Activated CD8-positive, alpha-beta memory T cell treated with anti-CD3 and anti-CD28 coated beads for 24 hours (primary cell): ENCODE data around the gene ACKR4.
"Not testable (repeated sequence)": the region's sequence is repeated elsewhere in the genome, so short reads cannot be mapped to it uniquely, and the experiment has no call there.

Source experiments
- DNase-seq: peaks from one replicate; pipeline ENCODE4 v3.0.0-alpha.2; 2020

ACKR4 gene

DNA sequence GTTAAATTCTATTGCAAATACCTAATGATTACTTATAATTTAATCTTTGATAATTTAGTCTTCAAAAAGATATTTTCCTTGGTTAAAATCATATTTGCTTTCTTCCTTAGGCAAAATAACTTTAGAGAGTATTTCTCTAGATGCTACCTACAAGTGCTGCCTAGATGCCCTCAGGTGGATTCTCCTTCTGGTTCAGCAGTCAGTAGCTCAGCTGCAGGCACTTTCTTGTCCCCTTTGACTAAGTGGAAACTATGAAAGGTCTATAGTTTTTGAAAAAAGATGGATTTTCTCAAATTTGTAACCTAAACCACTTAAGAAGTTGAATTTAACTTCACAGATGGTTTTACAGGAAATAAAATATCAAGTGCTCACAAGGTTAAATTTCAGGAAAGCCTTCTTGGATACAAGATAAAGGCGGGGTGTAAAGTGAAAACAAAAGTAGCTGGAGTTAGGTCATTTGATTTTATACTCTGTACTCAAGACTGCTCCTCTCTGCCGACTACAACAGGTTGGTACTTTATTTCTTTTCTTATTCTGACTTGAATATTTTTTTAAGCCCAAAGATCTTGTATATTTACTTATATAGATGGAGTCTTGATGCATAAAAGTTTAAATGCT is at the start of gene ACKR4:
Gene ACKR4, plus strand, starts transcription at position 455 of the 618 bp plus-strand sequence. CDS start 3,128 bp downstream, outside the sequence.
- no peak for DNase-seq

- DNase-seq = no peak
Measured at GRCh38 chr3:132549169-132549568, 47.9 kb upstream of the ACKR4 start.

- peak; percentile 62 for DNase-seq
Measured at GRCh38 chr3:132549890-132550578, 47.0 kb upstream of the ACKR4 start.

DNA sequence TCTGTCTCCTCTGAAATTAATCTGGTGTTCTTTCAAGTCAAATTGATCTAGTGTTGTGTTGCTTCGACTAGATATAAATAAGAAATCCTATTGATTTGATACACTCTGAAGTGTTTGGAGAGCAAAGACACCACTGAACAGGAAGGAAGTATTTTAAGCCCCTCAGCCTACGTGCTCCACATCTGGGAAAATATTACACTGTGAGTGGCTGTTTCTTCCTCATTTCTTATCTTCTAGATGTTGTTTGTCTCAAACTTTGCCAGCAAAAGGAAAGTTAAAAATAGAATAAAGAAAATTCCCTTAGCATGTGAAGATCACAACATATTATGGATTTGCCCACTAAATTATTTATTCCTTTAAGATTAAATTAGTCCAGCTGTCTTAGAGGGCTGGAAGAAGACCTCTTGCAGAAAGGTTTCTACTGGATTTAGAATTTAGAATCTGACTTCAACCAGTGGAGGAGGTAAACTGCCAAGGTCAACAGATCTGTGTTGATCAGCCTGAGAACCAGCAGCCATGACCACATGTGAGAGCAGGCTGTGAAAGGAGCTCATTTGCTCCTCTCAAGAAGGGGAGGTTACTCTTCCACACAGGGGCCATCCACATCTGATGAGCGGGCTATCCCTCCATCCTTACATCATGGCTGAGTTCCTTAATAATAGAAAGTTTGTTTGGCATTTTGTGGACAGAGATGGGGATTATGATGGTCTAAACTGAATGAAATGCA is 46.3 kb upstream of the ACKR4 start:
- DNase-seq = no peak

- DNase-seq = no peak
Measured at GRCh38 chr3:132553826-132554225, 43.2 kb upstream of the ACKR4 start.

DNA sequence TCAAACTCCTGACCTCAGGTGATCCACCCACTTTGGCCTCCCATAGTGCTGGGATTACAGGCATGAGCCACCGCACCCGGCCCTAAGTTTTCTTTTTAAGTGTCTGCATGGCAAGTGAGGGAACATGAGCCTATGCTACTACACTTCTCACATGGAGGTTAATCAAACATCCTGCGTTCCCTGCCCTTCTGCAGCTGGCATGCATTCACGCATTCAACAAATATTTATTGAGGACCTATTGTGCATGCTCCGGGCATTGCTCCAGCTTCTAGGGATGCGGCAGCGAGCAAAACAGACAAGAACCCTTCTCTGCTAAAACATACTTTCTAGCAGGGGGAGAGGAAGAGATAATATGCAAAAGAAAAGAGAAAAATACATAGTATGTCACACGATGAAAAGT is 42.6 kb upstream of the ACKR4 start:
- DNase-seq = no peak

DNA sequence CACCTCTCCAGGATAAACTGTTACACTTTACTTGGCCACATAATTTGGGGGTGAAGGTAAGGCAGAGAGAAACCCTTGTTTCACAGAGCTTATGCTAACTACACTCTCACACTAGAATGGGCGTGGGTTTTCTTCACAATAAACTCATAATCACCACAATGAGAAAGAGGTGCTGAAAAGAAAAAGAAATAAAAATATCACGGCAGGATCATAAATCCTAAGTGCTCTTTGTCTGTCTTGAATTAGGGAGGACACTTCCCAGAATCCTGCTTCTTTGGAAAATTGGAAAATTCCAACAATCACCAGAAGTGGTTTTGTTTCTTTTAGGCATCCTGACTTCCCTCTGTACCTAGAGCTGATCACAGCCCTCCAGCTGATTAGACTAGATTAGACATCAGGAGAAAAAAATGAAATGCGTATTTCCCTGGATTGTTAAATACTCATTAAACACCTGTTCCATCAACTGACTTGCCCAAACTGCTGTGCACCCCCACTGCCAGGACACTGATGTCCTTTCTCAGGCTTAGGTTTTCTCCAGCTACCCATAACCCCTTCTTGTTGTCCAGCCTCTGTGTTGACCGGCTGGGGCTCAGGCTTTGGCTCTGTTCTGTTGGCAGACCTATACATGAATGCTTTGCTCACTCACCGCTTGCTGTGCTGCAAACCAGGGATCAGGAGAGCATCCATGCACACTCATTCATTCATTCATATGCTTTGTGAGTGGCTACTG is 41.6 kb upstream of the ACKR4 start:
- DNase-seq = no peak

DNA sequence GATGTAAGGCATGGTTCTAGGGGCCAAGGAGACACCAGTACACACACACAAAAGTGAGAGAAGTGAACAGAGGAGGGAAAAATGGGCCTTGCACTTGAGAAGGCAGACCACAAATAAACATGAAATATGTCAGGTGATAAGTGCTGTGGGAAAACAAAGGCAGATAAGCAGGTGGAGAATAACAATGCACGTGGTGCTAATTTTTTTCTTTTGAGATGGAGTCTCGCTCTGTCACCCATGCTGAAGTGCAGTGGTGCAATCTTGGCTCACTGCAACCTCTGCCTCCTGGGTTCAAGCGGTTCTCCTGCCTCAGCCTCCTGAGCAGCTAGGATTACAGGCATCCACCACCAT is 41.1 kb upstream of the ACKR4 start:
- DNase-seq = not testable (repeated sequence)

DNA sequence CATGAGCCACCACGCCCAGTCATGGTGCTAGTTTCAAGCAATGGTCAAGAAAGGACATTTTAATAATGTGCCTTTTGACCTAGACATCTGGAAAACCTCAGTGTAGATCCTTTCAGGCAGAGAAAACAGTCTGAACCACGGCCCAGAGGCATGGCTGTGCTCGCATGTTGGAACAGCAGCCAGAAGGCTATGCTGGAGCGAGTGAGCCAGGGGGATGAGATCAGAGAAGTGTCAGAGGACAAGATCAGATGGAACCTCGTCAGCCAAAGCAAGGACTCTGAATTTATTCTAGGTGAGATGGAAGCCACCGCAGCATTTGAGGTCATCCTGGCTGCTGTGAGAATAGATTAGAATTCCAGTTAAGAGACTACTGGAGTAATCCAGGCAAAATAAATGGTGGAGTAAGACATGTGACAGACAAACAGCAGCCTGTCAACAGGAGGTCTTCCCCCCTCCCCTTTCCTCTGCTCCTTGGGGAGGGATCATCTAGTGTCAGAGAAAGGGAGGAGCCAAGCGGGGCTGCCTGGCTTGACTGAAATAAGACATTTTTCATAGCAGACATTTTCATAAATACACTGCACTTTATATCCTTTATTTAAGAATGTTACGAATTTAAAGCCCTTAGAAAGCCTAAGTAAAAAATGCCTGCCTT is 40.4 kb upstream of the ACKR4 start:
- DNase-seq = no peak

DNA sequence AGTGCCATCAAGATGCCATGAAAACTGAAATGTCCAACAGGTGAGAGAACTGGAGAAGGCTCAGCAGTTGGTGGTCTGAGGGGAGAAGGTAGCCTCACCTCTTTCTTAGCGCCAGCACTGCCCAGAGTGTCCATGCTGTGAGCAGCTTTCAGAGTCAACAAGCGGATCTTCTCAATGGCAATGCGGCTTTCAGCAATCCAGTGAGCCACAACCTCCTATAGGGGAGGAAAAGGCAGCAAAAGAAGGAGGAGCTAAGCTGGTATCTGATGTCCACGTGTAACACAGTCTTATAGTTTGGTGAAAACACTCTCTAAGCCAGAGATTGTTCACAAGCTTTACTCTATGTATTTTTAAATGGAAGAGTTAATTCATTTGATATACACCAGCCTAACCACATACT is 36.1 kb upstream of the ACKR4 start:
- DNase-seq = no peak

GRCh38 chr3:132563420-132564069 is 33.5 kb upstream of the ACKR4 start:
- DNase-seq = no peak

DNA sequence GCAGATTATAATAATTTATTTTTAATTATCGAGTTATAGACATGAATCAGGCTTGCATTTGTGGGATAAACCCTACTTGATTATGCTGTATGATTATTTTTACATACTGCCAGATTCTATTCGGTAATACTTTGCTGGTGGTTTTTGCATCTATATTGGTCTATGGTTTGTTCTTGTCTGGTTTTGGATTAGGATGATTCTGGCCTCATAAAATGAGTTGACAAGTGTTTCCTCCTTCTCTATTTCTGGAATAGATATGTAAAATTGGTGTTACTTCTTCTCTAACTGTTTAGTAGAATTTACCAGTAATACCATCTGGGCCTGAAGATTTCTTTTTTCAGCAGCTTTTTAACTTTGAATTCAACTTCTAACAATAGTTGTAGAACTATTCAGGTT is 33.0 kb upstream of the ACKR4 start:
- no peak for DNase-seq

- DNase-seq = no peak
Measured at GRCh38 chr3:132568422-132568821, 28.6 kb upstream of the ACKR4 start.

- no peak for DNase-seq
Measured at GRCh38 chr3:132569153-132569552, 27.9 kb upstream of the ACKR4 start.

DNA sequence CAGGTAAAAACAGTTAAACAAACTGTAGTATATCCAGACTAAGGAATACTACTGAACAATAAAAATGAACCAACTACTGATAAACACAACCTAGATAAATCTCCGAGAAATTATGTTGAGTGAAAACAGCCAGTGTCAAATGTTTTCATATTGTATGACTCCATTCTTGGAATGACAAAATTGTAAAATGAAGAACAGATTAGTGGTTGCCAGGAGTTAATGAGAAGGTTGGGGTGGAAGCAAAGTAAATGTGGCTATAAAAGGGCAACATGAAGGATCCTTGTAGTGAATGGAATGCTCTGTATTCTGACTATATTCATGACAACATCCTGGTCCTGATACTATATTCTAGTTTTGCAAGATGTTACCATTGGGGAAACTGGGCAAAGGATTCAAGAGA is 27.5 kb upstream of the ACKR4 start:
- DNase-seq = no peak

DNA sequence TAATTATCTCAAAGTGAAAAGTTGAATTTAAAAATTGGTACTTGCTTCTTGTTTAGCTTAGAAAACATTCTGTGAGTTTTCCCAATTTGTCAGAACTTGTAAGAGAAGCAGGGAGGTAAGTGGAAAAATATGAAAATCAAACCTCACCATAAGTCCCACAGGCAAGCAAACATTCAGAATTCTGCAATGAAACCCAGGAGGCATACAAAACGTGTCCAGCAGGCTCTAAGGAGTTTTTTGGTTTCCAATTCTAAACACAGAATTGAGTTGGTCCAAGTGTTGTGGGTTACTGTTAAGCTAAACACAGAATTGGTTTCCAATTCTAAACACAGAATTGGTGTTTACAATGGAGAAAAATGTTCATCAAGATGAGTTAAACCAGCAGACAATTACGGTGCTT is 27.1 kb upstream of the ACKR4 start:
- no peak for DNase-seq

- no peak for DNase-seq
Measured at GRCh38 chr3:132573797-132574211, 23.3 kb upstream of the ACKR4 start.

- no peak for DNase-seq
Measured at GRCh38 chr3:132587401-132587800, 9.7 kb upstream of the ACKR4 start.

GRCh38 chr3:132592216-132592615 is 4.9 kb upstream of the ACKR4 start:
- DNase-seq = no peak

DNA sequence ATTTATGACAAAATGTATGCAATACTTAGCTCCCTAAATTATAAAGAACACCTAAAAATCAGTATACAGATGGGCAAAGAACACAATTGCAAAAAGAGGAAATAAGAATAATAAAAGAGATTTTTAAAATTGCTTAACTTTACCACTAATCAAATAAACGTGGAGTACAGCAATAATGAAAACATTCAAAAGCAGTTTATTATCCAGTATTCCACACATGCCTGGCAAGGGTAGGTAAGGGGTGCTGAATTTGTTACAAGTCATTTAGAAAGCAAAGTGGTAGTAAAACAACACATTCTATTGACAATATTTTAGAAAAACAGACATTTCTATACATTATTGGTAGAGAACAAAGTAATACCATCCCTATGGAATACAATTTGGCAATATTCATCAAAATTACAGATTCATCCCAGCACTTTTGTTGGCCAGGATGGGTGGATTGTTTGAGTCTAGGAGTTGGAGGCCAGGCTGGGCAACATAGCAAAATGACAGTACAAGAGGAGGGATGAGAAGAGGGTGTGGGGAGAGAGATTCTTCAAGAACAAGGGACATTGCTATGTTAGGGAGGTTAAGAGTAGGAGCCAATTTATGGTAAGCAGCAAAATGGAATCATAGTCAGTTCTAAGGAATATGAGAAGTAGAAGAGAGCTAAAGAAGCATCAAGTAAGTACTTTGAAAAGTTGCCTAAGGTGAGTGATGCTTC is 3.7 kb upstream of the ACKR4 start:
- DNase-seq = no peak

- no peak for DNase-seq
Measured at GRCh38 chr3:132593947-132594323, 3.1 kb upstream of the ACKR4 start.

GRCh38 chr3:132594498-132594897 is 2.6 kb upstream of the ACKR4 start:
- DNase-seq = no peak
